SJSA1 (cell line): Measurements from ENCODE around the gene HMX3. TPM values are rescaled to one million over a fixed set of nuclear protein-coding genes. Genes with fewer than 3 reads are reported as not detected.

ENCODE experiments used
- total RNA-seq: library from RNA; depleted of rRNA; stranded (reverse); fragments of >200 nt; shearing (Covaris generic); gene quantifications from 2 replicates; pipeline ENCODE4 v1.2.3, GENCODE V29; 2014; rRNA removed

HMX3 gene
- total RNA-seq, 1 experiment from 2014 or later: 10.8 TPM

Other genes starting within 250 kb of the HMX3 start
- gene FAM24A, start 225.4 kb upstream of the HMX3 start, total RNA-seq: not detected in 2 replicates
- gene C10orf88, start 181.7 kb upstream of the HMX3 start, total RNA-seq: 11.9 and 12.6 TPM in 2 replicates
- 6.2 and 11.2 TPM in 2 replicates for gene PSTK, start 155.6 kb upstream of the HMX3 start, total RNA-seq
- 1.0 and 4.4 TPM in 2 replicates for gene IKZF5, start 127.2 kb upstream of the HMX3 start, total RNA-seq
- gene ACADSB, start 127.0 kb upstream of the HMX3 start, total RNA-seq: 7.9 and 10.3 TPM in 2 replicates
- gene HMX2, start 12.2 kb downstream of the HMX3 start, total RNA-seq: 0.38 and 0.61 TPM in 2 replicates
- 317 and 387 TPM in 2 replicates for gene BUB3, start 18.4 kb downstream of the HMX3 start, total RNA-seq